Heart left ventricle (tissue), 13 donors: ENCODE measurements around the gene CFC1.
"Not testable (repeated sequence)": the region's sequence is repeated elsewhere in the genome, so short reads cannot be mapped to it uniquely, and the experiment has no call there.

Experiments used
- CTCF ChIP-seq, 12 donors: fragments of 200-600 bp; sonication (generic) in 4 of 12; IDR thresholded peaks; one replicate each; pipeline versions ENCODE4 v1.5.0 to v1.8.0; 2018 to 2022; ENCODE audit warnings: antibody characterized with exemption in 12 of 12, mild to moderate bottlenecking in 5 of 12
- POLR2A ChIP-seq, 2 donors: fragments of 450-650 bp; IDR thresholded peaks; one replicate each; pipeline ENCODE4 v1.6.1; 2017; ENCODE audit warnings: antibody characterized with exemption in 2 of 2, mild to moderate bottlenecking in 2 of 2, moderate library complexity in 2 of 2
- donor health status: ischemic (EF 13 %, LVEDD 7.1; RV severe dilation, severe dysfunction).
- donor health status: DM: no; HTN: yes; CAD: no.
- donor health status: DM: no; HTN: no; CAD: no.
- donor health status: ischemic (EF 25% LVEDD 6.9; RV normal size, moderate dysfunction).
- donor health status: ischemic (EF 25% LVEDD 5.7; RV mildly dilated, moderate dysfunction).
- donor health status: ischemic (EF 35%, LVEDD 5.7; RV mildly dilated, moderate dysfunction).
- donor health status: nonischemic (EF 11% LVEDD 7.7; RV severe dilation, severe dysfunction).
- donor health status: DM: yes; HTN: yes; CAD: no.
- donor health status: PGD.
- donor health status: ischemic (EF 29% LVEDD 5.4; RV normal size, mild dysfunction).
- donor health status: nonischemic (EF 23%, LVEDD 6.1; RV moderate dilation, normal function).

DNA sequence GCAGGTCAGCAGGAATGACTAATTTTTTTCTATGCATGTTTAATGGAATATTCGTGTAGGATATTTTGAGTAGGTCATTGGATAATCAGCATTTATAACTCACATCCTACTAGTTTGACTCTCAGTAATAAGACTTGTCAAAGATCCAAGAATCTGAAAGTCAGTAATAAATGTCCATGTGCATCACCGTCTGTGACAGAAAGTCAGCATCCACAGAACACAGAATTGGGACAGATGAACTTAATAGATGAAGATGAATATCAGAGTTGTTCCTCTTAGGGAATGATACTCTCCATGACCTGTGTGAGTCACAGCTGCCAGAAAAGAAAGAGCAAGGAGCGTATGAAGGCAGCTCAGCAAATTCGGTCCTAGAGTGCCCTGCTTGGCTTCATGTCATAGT, 42.3 kb upstream of the CFC1 start:
- TF ChIP-seq CTCF, POLR2A (IDR thresholded peaks at IDR 0.05): not testable (repeated sequence)
